ENCODE measurements around the gene STRA6. TPM values are rescaled to one million over a fixed set of nuclear protein-coding genes. Genes with fewer than 3 reads are reported as not detected.

The STRA6 gene
- total and polyA plus RNA-seq, 2 of the 8 experiments (the other 6 are each of a cell fraction or from before 2014, with no cell fraction given), result 9.3 to 14.5 TPM

DNA sequence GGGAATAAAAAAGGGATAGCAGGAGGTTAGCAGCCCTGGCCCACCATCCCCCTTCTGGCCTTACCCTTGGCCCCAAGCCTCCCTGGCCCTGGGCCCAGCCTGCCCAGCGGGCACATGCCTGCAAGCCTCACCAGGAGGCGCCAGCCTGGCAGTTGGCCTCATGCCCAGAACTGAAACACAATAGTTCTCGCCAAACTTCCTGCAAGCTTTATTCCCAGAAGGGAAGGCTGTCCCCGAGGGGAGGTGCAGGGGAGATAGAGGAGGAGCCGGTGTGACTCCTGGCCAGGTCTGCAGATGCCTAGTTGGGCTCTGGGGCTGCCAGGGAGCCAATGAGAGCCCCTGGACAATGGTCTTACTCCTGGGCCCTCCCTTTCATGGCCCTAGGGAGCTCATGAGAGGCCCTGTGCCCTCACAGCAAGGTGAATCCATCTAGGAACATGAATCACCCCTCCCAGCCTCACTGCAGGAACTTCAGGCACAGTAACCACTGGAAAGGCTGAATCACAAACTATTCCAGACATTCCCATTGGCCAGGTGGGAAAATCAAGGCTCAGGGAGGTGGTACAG, 37.5 kb upstream of the STRA6 start:
- Histone ChIP-seq H4K8ac (ENCODE audit: extremely low read depth, insufficient read depth, low read length) (no peak overlapping the region), H2BK20ac (ENCODE audit: low read length) (no peak overlapping the region), H3K18ac (ENCODE audit: extremely low read depth, low read length) (no peak overlapping the region), H4K5ac (ENCODE audit: insufficient read length, low read depth, low read length) (no peak overlapping the region), H3K56ac (replicated peaks; ENCODE audit: insufficient read length, low read depth, low read length) (no peak overlapping the region), H3K79me2 (ENCODE audit: control insufficient read depth in 1 of 2, insufficient read depth in 2 of 2, low read length in 2 of 2) (no peaks in the 10 kb centered on the region), H3K4ac (replicated peaks; ENCODE audit: insufficient read length, low read depth, low read length) (no peak overlapping the region), H3K9ac (replicated peaks in 1 of 4; ENCODE audit: extremely low read depth in 1 of 4, low read depth in 3 of 4, low read length in 3 of 4) (no peak overlapping the region), H4K20me1 (replicated peaks in 1 of 2; ENCODE audit: control insufficient read depth in 1 of 2, insufficient read depth in 2 of 2, low read length in 2 of 2) (no peaks in the 10 kb centered on the region), H2BK12ac (ENCODE audit: low read depth, low read length) (0 out of 2 replicates have a peak overlapping the region, but pooled peaks have one; percentile 90), H3K4me3 (ENCODE audit: extremely low read depth in 1 of 4, insufficient read depth in 2 of 4, low read depth in 3 of 4, low read length in 4 of 4) (no peak overlapping the region), H2BK15ac (ENCODE audit: low read length) (no peak overlapping the region), H3K4me1 (replicated peaks in 1 of 4; ENCODE audit: control insufficient read depth in 3 of 4, insufficient read depth in 4 of 4, low read length in 3 of 4) (peaks cover 0 to 26% (median 16%) of the 10 kb centered on the region in 4 experiments; a peak in 6 of 7 replicates), H3K9me3 (ENCODE audit: insufficient read depth in 2 of 2, low read depth in 1 of 2, low read length in 1 of 2) (no peaks in the 10 kb centered on the region), H3K23me2 (ENCODE audit: low read depth, low read length) (no peaks in the 10 kb centered on the region; the same call in 1 of the 2 replicates), H3K27me3 (replicated peaks in 1 of 4; ENCODE audit: control insufficient read depth in 3 of 4, extremely low read depth in 1 of 4, insufficient read depth in 3 of 4, low read length in 3 of 4) (peaks cover 0 to 9% (median 2%) of the 10 kb centered on the region in 4 experiments; a peak in 4 of 7 replicates), H3K36me3 (ENCODE audit: control insufficient read depth in 2 of 4, insufficient read depth in 4 of 4, low read length in 3 of 4) (no peaks in the 10 kb centered on the region), H2BK5ac (ENCODE audit: low read depth, low read length) (no peak overlapping the region), H2AFZ (ENCODE audit: low read length) (no peak overlapping the region), H3K79me1 (ENCODE audit: low read depth, low read length) (no peaks in the 10 kb centered on the region), H3K23ac (ENCODE audit: insufficient read length) (no peak overlapping the region), H4K91ac (replicated peaks; ENCODE audit: insufficient read length, low read length) (no peak overlapping the region), H3K4me2 (ENCODE audit: insufficient read depth in 1 of 2, low read depth in 2 of 2, low read length in 2 of 2) (no peak overlapping the region), H2AK5ac (ENCODE audit: low read depth, low read length) (peak overlapping the region; percentile 59; the same call in 1 of the 2 replicates), H3K27ac (ENCODE audit: low read depth, low read length) (no peak overlapping the region), H3K14ac (ENCODE audit: insufficient read length) (no peak overlapping the region), H2BK120ac (replicated peaks; ENCODE audit: low read depth, low read length) (no peak overlapping the region)
- FAIRE-seq (no peak), DNase-seq (ENCODE audit: low read depth in 1 of 2, low spot score in 2 of 2) (no peak)
- 71% methylated on average over 5 of the region's 5 CpGs; no CpG with 5 or more reads in 1 of the 2 experiments for WGBS, 2 experiments (ENCODE audit: extremely low coverage in 1 of 2, insufficient coverage in 1 of 2, insufficient read length in 1 of 2, insufficient replicate concordance in 2 of 2, low coverage in 1 of 2, low lambda C conversion rate in 2 of 2, missing lambda C conversion rate in 1 of 2)
- CTCF ChIA-PET (ENCODE audit: partially characterized antibody), result interaction anchor here (0.9 to 3.6 kb wide), 16 partner anchors 9 to 96 kb away, joined by 3 to 15 read pairs (median 6); partner anchors contain the start of gene STRA6
- POLR2A ChIA-PET (ENCODE audit: partially characterized antibody), result interaction anchor here (1.5 kb wide), 1 partner anchor 19 kb away, joined by 4 read pairs; no protein-coding TSS in a partner anchor
- TF ChIP-seq, protein P1, sequence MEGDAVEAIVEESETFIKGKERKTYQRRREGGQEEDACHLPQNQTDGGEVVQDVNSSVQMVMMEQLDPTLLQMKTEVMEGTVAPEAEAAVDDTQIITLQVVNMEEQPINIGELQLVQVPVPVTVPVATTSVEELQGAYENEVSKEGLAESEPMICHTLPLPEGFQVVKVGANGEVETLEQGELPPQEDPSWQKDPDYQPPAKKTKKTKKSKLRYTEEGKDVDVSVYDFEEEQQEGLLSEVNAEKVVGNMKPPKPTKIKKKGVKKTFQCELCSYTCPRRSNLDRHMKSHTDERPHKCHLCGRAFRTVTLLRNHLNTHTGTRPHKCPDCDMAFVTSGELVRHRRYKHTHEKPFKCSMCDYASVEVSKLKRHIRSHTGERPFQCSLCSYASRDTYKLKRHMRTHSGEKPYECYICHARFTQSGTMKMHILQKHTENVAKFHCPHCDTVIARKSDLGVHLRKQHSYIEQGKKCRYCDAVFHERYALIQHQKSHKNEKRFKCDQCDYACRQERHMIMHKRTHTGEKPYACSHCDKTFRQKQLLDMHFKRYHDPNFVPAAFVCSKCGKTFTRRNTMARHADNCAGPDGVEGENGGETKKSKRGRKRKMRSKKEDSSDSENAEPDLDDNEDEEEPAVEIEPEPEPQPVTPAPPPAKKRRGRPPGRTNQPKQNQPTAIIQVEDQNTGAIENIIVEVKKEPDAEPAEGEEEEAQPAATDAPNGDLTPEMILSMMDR (IDR thresholded peaks at IDR 0.05; ENCODE audit: control extremely low read depth in 1 of 3, insufficient read depth in 1 of 3, low read depth in 1 of 3, low read length in 3 of 3), result peak; percentile 28 to 47 (median 40)
- TF ChIP-seq PHF8 (conservative IDR thresholded peaks at IDR 0.05; ENCODE audit: low read depth, low read length) (no peak), TBP (IDR thresholded peaks at IDR 0.05; ENCODE audit: low read depth, low read length) (no peak), EGR1 (IDR thresholded peaks at IDR 0.05; ENCODE audit: borderline replicate concordance, low read depth, low read length) (no peak), CHD1 (IDR thresholded peaks at IDR 0.05; ENCODE audit: low read depth, low read length) (no peak), EP300 (IDR thresholded peaks at IDR 0.05; ENCODE audit: borderline replicate concordance in 1 of 2, low read depth in 2 of 2, low read length in 2 of 2) (no peak), RAD21 (IDR thresholded peaks at IDR 0.05 in 1 of 2, conservative IDR thresholded peaks at IDR 0.05 in 1 of 2; ENCODE audit: low read depth in 2 of 2, low read length in 2 of 2) (peak; percentile 31 to 51; a peak in 3 of 4 replicates), GTF2F1 (IDR thresholded peaks at IDR 0.05; ENCODE audit: borderline replicate concordance, low read depth, low read length) (no peak), SP1 (IDR thresholded peaks at IDR 0.05; ENCODE audit: low read depth, low read length) (no peak), CBX8 (IDR thresholded peaks at IDR 0.05; ENCODE audit: borderline replicate concordance, low read depth, low read length) (no peak)

Measured in H1 (cell line).